ENCODE measurements around the gene TTC7B. TPM values are rescaled to one million over a fixed set of nuclear protein-coding genes. Genes with fewer than 3 reads are reported as not detected.

TTC7B gene
- total and polyA plus RNA-seq, 2 of the 13 experiments (the other 11 are each of a cell fraction or from before 2014, with no cell fraction given) = 1.3 to 3.2 TPM

GRCh38 chr14:90553298-90553920 is 262.8 kb downstream of the TTC7B start:
- no peaks in the 10 kb centered on the region for H3K36me3 ChIP-seq (replicated peaks in 1 of 2; ENCODE audit: control insufficient read depth in 1 of 2, insufficient read depth in 2 of 2, low read length in 2 of 2)
- no TSS peak for BruUV-seq (replicated peaks)
- H3K4me3 ChIP-seq (replicated peaks in 1 of 3; ENCODE audit: insufficient read depth in 1 of 3, low read depth in 2 of 3, low read length in 3 of 3) = no peak overlapping the region
- intact Hi-C loops (cut with micrococcal nuclease; ENCODE audit: unreplicated experiment) = no loop called here
- in situ Hi-C loops (cut with HindIII; ENCODE audit: extremely low pct_ligation_motif_present, low pct_unique_long_range_greater_than_20kb) = no loop called here
- no peak for FAIRE-seq
- H3K4me2 ChIP-seq (ENCODE audit: low read depth, low read length) = no peak overlapping the region
- H3K9me3 ChIP-seq (ENCODE audit: low read length) = no peaks in the 10 kb centered on the region
- H3K79me2 ChIP-seq (ENCODE audit: insufficient read depth, low read length) = no peaks in the 10 kb centered on the region
- H3K27me3 ChIP-seq (ENCODE audit: control insufficient read depth in 1 of 2, insufficient read depth in 2 of 2, low read length in 2 of 2) = peaks cover 0 to 10% of the 10 kb centered on the region in 2 experiments; a peak in 3 of 5 replicates
- H2AFZ ChIP-seq (ENCODE audit: low read length) = no peak overlapping the region
- ChIA-PET CTCF (ENCODE audit: low intra/inter-chr PET ratio, low total read pairs) (no interaction called here), POLR2A (no interaction called here)
- no peak overlapping the region for H3K27ac ChIP-seq (ENCODE audit: extremely low read length, insufficient read depth, low read length)
- no peak for TF ChIP-seq HOXA7 (CRISPR knock-in tag; IDR thresholded peaks at IDR 0.05)
- no peak for TF ChIP-seq ERF (CRISPR knock-in tag; IDR thresholded peaks at IDR 0.05)
- no peak for TF ChIP-seq ZNF230 (CRISPR knock-in tag; IDR thresholded peaks at IDR 0.05)
- no peak for TF ChIP-seq NFE2L1 (CRISPR knock-in tag; IDR thresholded peaks at IDR 0.05; ENCODE audit: borderline replicate concordance)
- DNase-seq (ENCODE audit: low spot score) = no peak
- no peaks in the 10 kb centered on the region for H4K20me1 ChIP-seq (ENCODE audit: insufficient read depth, low read length)
- H3K9ac ChIP-seq (ENCODE audit: insufficient read depth, low read depth, low read length) = no peak overlapping the region
- 49% methylated on average over 14 of the region's 14 CpGs for WGBS (ENCODE audit: low lambda C conversion rate)
- no peak for ATAC-seq
- peaks cover 20% of the 10 kb centered on the region for H3K4me1 ChIP-seq (ENCODE audit: insufficient read depth, low read length)

GRCh38 chr14:90552465-90553297 is 263.5 kb downstream of the TTC7B start:
- no peak overlapping the region for H3K4me3 ChIP-seq (replicated peaks in 1 of 3; ENCODE audit: insufficient read depth in 1 of 3, low read depth in 2 of 3, low read length in 3 of 3)
- H2AFZ ChIP-seq (ENCODE audit: low read length) = no peak overlapping the region
- peaks cover 20% of the 10 kb centered on the region for H3K4me1 ChIP-seq (ENCODE audit: insufficient read depth, low read length)
- 52% methylated on average over 15 of the region's 17 CpGs for WGBS (ENCODE audit: low lambda C conversion rate)
- no peak for DNase-seq (ENCODE audit: low spot score)
- H3K27ac ChIP-seq (ENCODE audit: extremely low read length, insufficient read depth, low read length) = no peak overlapping the region
- no peak overlapping the region for H3K4me2 ChIP-seq (ENCODE audit: low read depth, low read length)
- no peaks in the 10 kb centered on the region for H3K9me3 ChIP-seq (ENCODE audit: low read length)
- no peaks in the 10 kb centered on the region for H4K20me1 ChIP-seq (ENCODE audit: insufficient read depth, low read length)
- no peak for ATAC-seq
- POLR2A ChIA-PET = no interaction called here
- no peaks in the 10 kb centered on the region for H3K79me2 ChIP-seq (ENCODE audit: insufficient read depth, low read length)
- in situ Hi-C loops (cut with HindIII; ENCODE audit: extremely low pct_ligation_motif_present, low pct_unique_long_range_greater_than_20kb) (no loop called here), intact Hi-C loops (cut with micrococcal nuclease; ENCODE audit: unreplicated experiment) (no loop called here)
- BruUV-seq (replicated peaks) = no TSS peak
- CTCF ChIA-PET (ENCODE audit: low intra/inter-chr PET ratio, low total read pairs) = no interaction called here
- no peak for FAIRE-seq
- H3K27me3 ChIP-seq (ENCODE audit: control insufficient read depth in 1 of 2, insufficient read depth in 2 of 2, low read length in 2 of 2) = peaks cover 3 to 10% of the 10 kb centered on the region in 2 experiments; a peak in 3 of 5 replicates
- H3K36me3 ChIP-seq (replicated peaks in 1 of 2; ENCODE audit: control insufficient read depth in 1 of 2, insufficient read depth in 2 of 2, low read length in 2 of 2) = no peaks in the 10 kb centered on the region
- H3K9ac ChIP-seq (ENCODE audit: insufficient read depth, low read depth, low read length) = no peak overlapping the region
- TF ChIP-seq NR2C2 (CRISPR knock-in tag; IDR thresholded peaks at IDR 0.05; ENCODE audit: borderline replicate concordance) (no peak), GLI4 (CRISPR knock-in tag; IDR thresholded peaks at IDR 0.05; ENCODE audit: borderline replicate concordance) (no peak), KLF13 (CRISPR knock-in tag; IDR thresholded peaks at IDR 0.05) (no peak), EP300 (IDR thresholded peaks at IDR 0.05; ENCODE audit: low read depth in 2 of 2, low read length in 2 of 2) (no peak), EP300 (CRISPR knock-in tag; IDR thresholded peaks at IDR 0.05; ENCODE audit: borderline replicate concordance) (no peak), RFX5 (IDR thresholded peaks at IDR 0.05; ENCODE audit: low read depth, low read length) (no peak), ZNF33B (CRISPR knock-in tag; IDR thresholded peaks at IDR 0.05) (no peak), ZNF776 (CRISPR knock-in tag; IDR thresholded peaks at IDR 0.05) (no peak), ATF1 (CRISPR knock-in tag; IDR thresholded peaks at IDR 0.05) (no peak), IRX3 (CRISPR knock-in tag; IDR thresholded peaks at IDR 0.05; ENCODE audit: borderline replicate concordance, low read depth) (no peak)
